Immature natural killer cell (primary cell): ENCODE measurements around the gene KIF23. TPM values are rescaled to one million over a fixed set of nuclear protein-coding genes. Genes with fewer than 3 reads are reported as not detected.
"Not testable (repeated sequence)": the region's sequence is repeated elsewhere in the genome, so short reads cannot be mapped to it uniquely, and the experiment has no call there.

Experiments used
- DNase-seq, 3 donors: peaks; one replicate each; pipeline ENCODE4 v3.0.0; 2022; ENCODE audit warnings: mixed read lengths in 1 of 3
- H3K27ac Mint-ChIP-seq, 6 donors: one replicate each; pipeline ENCODE4 v1.8.0; 2020; ENCODE audit warnings: mixed read lengths in 6 of 6, mild to moderate bottlenecking in 5 of 6, inconsistent platforms in 4 of 6, moderate library complexity in 3 of 6
- H3K27me3 Mint-ChIP-seq, 3 donors: one replicate each; pipeline ENCODE4 v1.8.0; 2020 to 2021; ENCODE audit warnings: low read depth in 3 of 3, mild to moderate bottlenecking in 3 of 3, mixed read lengths in 3 of 3, moderate library complexity in 3 of 3, inconsistent platforms in 1 of 3
- H3K36me3 Mint-ChIP-seq, 3 donors: one replicate each; pipeline ENCODE4 v1.8.0; 2020; ENCODE audit warnings: mixed read lengths in 3 of 3, inconsistent platforms in 2 of 3, mild to moderate bottlenecking in 2 of 3
- H3K4me1 Mint-ChIP-seq, 2 donors: one replicate each; pipeline ENCODE4 v1.8.0; 2020; ENCODE audit warnings: inconsistent platforms in 2 of 2, mild to moderate bottlenecking in 2 of 2, mixed read lengths in 2 of 2, moderate library complexity in 1 of 2
- H3K4me3 Mint-ChIP-seq, 5 donors: one replicate each; pipeline ENCODE4 v1.8.0; 2020; ENCODE audit warnings: mild to moderate bottlenecking in 5 of 5, mixed read lengths in 5 of 5, inconsistent platforms in 3 of 5, moderate library complexity in 3 of 5
- H3K9me3 Mint-ChIP-seq, 6 donors: one replicate each; pipeline ENCODE4 v1.8.0; 2020; ENCODE audit warnings: mild to moderate bottlenecking in 6 of 6, mixed read lengths in 6 of 6, inconsistent platforms in 4 of 6, moderate library complexity in 3 of 6
- polyA plus RNA-seq, 3 donors: library from polyadenylated mRNA; unstranded; fragments of 300-500 nt; fragmentation: Illumina TruSeq; gene quantifications; one replicate each; pipeline ENCODE4 v1.2.3, GENCODE V29; 2021

Gene KIF23
- under 1 TPM in 2 of 3 donors, not detected in 1; 0.36 to 0.81 TPM for polyA plus RNA-seq

DNA sequence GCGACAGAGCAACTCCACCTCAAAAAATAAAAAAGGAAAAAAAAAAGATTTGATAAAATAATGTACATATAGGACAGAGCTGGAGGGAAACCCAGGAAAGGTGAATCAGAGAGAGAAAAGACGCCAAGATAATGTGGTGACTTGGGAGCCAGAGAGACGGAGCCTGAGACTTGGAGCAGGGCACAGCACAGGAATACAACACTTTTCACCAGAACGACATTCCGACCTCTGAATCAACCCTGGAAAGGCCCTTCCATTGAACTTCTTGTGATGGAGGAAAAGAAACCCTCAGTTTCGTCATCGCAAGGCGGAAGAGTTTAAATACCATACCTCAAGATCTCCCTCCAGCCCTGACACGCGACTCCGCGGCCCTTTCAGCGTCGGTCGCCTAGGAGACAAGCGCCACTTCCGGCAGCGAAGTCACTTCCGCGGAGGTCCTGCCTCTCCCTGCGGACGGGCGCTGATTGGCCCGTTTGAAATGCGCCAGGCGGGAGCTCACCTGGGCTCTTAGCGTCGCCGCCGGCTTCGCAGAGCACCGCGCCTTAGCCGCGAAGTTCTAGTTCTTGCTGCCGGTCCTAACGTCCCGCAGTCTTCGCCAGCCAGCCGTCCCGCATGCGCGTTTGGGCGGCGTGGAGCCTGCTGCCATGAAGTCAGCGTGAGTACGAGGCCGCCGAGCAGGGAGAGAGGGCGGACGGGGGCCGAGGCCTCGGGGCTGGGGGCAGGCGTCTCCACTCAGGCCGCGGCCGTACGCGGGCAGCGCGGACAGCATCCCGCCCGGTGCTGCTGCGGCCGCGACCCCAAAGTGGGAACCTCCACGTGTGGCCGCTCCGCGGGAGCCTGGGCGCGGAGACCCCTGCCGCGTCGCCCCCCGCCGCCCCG is at the start of gene KIF23:
TSS of gene KIF23 (plus strand) at position 528 of the 879 bp plus-strand sequence. CDS start at position 645, 117 bp downstream.
- H3K4me3 Mint-ChIP-seq = peak within 1 kb of the TSS; percentile 85 to 92 (median 88)
- H3K9me3 Mint-ChIP-seq = no peaks in the 10 kb centered on the region
- peak within 1 kb of the TSS in 5 of 6 donors; percentile 14 to 82 (median 26) for H3K27ac Mint-ChIP-seq
- DNase-seq = peak; percentile 85 to 87 (median 87)
- H3K27me3 Mint-ChIP-seq = peaks cover 0 to 8% (median 5%) of the 10 kb centered on the region in 3 donors
- H3K36me3 Mint-ChIP-seq = no peaks in the 10 kb centered on the region
- peaks cover 12 to 16% of the 10 kb centered on the region in 2 donors for H3K4me1 Mint-ChIP-seq

GRCh38 chr15:69367236-69367635 is 46.9 kb upstream of the KIF23 start:
- no peak overlapping the region for H3K4me3 Mint-ChIP-seq

DNA sequence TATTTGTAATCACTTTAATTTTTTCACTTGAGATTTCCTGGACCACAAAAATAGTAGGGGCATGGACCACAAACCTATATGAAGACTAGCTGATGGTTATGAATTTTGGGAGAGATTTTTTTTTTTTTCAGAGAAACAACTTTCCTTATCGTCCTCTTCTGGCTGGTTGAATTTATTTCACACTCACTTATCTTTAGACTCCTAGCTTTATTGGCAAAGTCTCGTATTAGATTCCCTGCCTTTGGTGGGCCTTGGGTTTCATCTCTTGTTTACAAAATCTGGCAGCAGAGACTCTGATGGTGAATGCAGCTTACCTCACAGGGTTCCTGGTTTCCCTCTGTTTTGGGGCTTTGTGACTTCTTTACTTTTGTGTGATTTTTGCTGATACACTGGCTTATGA is 44.5 kb upstream of the KIF23 start:
- H3K36me3 Mint-ChIP-seq = no peaks in the 10 kb centered on the region
- H3K4me3 Mint-ChIP-seq = no peak overlapping the region
- H3K9me3 Mint-ChIP-seq = no peaks in the 10 kb centered on the region

More at GRCh38 chr15:69367236-69367635, 46.9 kb upstream of the KIF23 start:
- H3K27me3 Mint-ChIP-seq = peaks cover 2 to 13% (median 3%) of the 10 kb centered on the region in 3 donors
- no peak for DNase-seq
- H3K9me3 Mint-ChIP-seq = no peaks in the 10 kb centered on the region
- no peaks in the 10 kb centered on the region for H3K36me3 Mint-ChIP-seq
- no peak overlapping the region for H3K27ac Mint-ChIP-seq
- H3K4me1 Mint-ChIP-seq = no peaks in the 10 kb centered on the region

DNA sequence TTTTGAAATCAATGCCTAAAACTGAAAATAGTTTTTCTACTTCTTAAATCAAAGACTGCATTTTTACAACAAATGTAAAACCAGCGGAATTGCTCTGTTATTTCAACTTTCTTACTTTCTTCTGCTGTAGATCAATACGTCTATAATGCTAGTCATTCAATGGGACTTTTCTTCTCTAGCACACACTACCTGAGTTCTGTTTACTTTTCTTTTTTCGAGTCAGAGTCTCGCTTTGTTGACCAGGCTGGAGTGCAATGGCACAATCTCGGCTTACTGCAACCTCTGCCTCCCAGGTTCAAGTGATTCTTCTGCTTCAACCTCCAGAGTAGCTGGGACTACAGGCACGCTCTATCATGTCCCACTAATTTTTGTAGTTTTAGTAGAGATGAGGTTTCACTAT is 40.7 kb upstream of the KIF23 start:
- Mint-ChIP-seq H3K27ac (no peak overlapping the region), H3K36me3 (no peaks in the 10 kb centered on the region), H3K9me3 (no peaks in the 10 kb centered on the region), H3K27me3 (peaks cover 3 to 9% (median 8%) of the 10 kb centered on the region in 3 donors), H3K4me3 (no peak overlapping the region), H3K4me1 (no peaks in the 10 kb centered on the region)
- DNase-seq = no peak

More for the DNA sequence above, 44.5 kb upstream of the KIF23 start:
- Mint-ChIP-seq H3K27me3 (peaks cover 3 to 13% (median 6%) of the 10 kb centered on the region in 3 donors), H3K4me1 (no peaks in the 10 kb centered on the region), H3K27ac (no peak overlapping the region)
- no peak for DNase-seq

DNA sequence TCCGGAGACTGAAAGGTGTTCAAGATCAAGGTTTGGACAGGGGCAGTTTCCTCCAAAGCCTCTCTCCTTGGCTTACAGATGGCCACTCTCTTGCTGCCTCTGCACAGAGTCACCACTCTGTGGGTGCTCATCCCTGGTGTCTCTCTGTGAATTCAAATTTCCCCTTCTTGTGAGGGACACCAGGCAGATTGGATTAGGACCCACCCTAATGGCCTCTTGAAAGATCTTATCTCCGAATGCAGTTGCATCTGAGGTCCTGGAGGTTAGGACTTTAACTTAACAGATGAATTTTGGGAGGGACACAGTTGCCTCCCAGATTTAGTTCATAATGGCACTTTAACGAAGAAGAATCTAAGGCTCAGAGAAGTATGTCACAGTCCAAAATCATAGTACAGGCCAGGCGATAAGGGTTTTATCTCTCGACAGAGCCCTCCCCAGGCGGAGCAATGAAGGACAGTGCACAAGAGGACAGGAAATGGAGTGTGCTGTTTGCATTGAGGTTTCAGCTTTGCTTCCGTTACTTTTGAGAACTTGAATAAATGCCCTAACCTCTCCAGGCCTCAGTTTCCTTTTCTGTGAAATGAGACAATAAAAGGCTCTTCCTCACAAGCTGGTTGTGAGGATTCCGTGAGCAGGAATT is 38.9 kb upstream of the KIF23 start:
- H3K27me3 Mint-ChIP-seq = peaks cover 1 to 9% (median 8%) of the 10 kb centered on the region in 3 donors

DNA sequence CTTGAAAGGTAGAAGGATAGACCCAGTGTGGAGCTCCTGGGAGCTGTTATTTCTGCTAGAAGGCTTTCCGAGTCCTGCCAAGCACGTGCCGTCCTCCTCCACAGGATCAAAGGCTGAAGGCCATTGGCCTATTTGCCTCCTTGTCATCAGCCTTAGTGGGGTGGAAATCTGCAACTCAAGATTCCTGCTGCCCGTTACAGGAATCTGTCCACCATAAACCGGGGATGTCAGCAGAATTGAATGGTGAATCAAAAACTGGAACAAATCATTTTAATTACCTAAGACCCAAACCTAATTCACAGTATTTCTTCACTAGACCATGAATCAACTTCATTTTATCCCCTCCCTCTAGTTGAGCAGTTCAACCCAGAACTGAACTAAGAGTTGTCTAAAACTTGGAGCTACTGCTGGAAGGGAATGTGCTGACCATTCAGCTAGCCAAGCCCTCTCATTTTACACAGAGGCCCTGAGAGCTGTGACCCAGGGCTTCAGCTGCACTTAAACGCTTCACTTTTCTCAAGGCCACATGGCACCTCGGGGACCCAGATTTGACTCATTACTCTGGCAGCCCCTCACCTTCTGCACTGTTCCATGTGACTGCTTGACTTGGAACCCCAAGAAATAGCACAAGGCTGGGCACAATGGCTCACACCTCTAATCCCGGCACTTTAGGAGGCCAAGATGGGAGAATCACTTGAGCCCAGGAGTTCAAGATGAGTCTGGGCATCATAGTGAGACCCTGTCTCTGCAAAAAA is 36.8 kb upstream of the KIF23 start:
- Mint-ChIP-seq H3K27ac (no peak overlapping the region), H3K4me1 (no peaks in the 10 kb centered on the region), H3K9me3 (no peaks in the 10 kb centered on the region), H3K27me3 (peaks cover 1 to 8% (median 8%) of the 10 kb centered on the region in 3 donors), H3K36me3 (no peaks in the 10 kb centered on the region), H3K4me3 (no peak overlapping the region)
- DNase-seq = no peak

More for the DNA sequence above, 38.9 kb upstream of the KIF23 start:
- Mint-ChIP-seq H3K9me3 (no peaks in the 10 kb centered on the region), H3K4me1 (no peaks in the 10 kb centered on the region), H3K4me3 (no peak overlapping the region), H3K36me3 (no peaks in the 10 kb centered on the region), H3K27ac (no peak overlapping the region)
- no peak for DNase-seq

- no peak for DNase-seq
- Mint-ChIP-seq H3K27ac (no peak overlapping the region), H3K27me3 (peaks cover 0 to 5% (median 4%) of the 10 kb centered on the region in 3 donors), H3K4me3 (no peak overlapping the region), H3K4me1 (no peaks in the 10 kb centered on the region), H3K36me3 (no peaks in the 10 kb centered on the region), H3K9me3 (no peaks in the 10 kb centered on the region)
Measured at GRCh38 chr15:69380100-69380725, 33.9 kb upstream of the KIF23 start.

DNA sequence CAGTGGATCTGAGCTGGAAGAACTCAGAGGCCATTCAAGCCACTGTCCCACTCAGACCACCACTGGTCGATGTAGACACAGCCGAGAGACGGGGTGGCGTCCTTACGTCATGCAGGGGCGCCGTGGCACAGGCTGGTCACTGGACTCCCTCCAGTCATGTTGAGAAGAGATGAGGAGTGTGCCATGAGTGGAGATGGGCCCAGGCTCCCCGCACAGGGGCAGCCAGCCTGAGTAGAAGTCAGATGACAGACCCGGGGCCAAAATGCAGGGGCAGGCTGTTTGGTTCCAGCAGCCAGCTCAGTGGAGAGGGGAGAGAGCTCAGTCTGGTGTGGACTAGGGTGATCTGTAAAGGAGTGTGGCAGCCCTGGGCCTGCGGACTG is 33.4 kb upstream of the KIF23 start:
- H3K4me1 Mint-ChIP-seq = no peaks in the 10 kb centered on the region
- peaks cover 0 to 5% (median 4%) of the 10 kb centered on the region in 3 donors for H3K27me3 Mint-ChIP-seq
- no peaks in the 10 kb centered on the region for H3K36me3 Mint-ChIP-seq
- no peaks in the 10 kb centered on the region for H3K9me3 Mint-ChIP-seq
- no peak overlapping the region for H3K27ac Mint-ChIP-seq
- no peak overlapping the region for H3K4me3 Mint-ChIP-seq
- DNase-seq = no peak

GRCh38 chr15:69382176-69382575 is 32.0 kb upstream of the KIF23 start:
- not testable (repeated sequence) for DNase-seq, H3K9me3 Mint-ChIP-seq, H3K4me3 Mint-ChIP-seq, H3K27me3 Mint-ChIP-seq, H3K36me3 Mint-ChIP-seq, H3K27ac Mint-ChIP-seq, H3K4me1 Mint-ChIP-seq

DNA sequence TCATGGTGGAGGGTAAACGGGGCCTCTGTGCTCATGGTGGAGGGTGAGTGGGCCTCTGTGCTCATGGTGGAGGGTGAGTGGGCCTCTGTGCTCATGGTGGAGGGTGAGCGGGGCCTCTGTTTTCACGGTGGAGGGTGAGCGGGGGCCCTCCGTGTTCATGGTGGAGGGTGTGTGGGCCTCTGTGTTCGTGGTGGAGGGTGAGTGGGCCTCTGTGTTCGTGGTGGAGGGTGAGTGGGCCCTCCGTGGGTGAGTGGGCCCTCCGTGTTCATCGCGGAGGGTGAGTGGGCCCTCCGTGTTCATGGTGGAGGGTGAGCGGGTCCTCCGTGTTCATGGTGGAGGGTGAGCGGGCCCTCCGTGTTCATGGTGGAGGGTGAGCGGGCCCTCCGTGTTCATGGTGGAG is 30.1 kb upstream of the KIF23 start:
- DNase-seq, H3K27me3 Mint-ChIP-seq, H3K4me1 Mint-ChIP-seq, H3K4me3 Mint-ChIP-seq, H3K9me3 Mint-ChIP-seq, H3K36me3 Mint-ChIP-seq, H3K27ac Mint-ChIP-seq: not testable (repeated sequence)

DNA sequence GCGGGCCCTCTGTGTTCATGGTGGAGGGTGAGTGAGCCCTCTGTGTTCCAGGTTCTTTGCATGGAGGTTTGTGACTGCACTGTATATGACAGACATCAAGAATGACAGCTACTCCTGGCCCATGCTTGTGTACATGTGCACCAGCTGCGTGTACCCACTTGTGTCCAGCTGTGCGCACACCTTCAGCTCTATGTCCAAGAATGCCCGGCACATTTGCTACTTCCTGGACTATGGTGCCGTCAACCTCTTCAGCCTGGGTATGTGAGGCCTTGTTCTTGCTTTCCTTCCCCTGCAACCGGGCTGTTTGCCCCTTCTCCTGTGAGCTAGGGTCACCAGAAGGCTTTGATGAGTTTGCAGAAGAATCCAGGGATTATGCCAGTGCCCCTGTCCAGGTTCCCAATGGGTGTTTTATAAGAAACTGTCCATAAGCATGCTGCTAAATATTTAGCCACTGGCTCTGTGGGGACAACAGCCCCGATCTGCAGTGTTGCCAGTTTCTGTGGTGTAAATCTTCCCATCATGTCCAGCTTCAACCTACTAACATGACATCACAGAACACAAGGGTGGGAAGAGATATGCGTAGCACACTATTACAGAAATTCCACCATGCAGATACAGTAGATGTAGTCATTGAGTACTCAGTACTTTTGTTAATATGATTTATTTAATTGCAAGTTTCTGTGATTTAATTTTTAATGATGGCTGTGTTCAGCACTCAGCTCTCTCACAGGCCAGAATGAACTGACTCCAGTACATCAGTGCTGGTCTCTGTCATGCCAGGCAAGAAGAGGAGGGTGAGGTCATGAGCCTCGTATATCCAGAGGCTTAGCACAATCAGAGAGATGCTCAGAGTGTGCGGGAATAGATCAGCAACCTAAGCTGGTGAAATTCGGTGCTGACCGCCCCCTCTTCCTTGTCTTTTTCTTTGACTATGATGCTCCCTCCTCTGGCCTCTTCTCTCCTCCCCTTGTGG is 29.2 kb upstream of the KIF23 start:
- no peaks in the 10 kb centered on the region for H3K9me3 Mint-ChIP-seq
- H3K27me3 Mint-ChIP-seq = peaks cover 2 to 5% (median 3%) of the 10 kb centered on the region in 3 donors
- no peaks in the 10 kb centered on the region for H3K36me3 Mint-ChIP-seq
- H3K4me3 Mint-ChIP-seq = no peak overlapping the region
- H3K4me1 Mint-ChIP-seq = no peaks in the 10 kb centered on the region
- no peak overlapping the region for H3K27ac Mint-ChIP-seq
- no peak for DNase-seq

GRCh38 chr15:69385831-69386230 is 28.3 kb upstream of the KIF23 start:
- H3K27me3 Mint-ChIP-seq = peaks cover 2 to 3% (median 3%) of the 10 kb centered on the region in 3 donors
- H3K9me3 Mint-ChIP-seq = no peaks in the 10 kb centered on the region
- no peaks in the 10 kb centered on the region for H3K36me3 Mint-ChIP-seq
- H3K4me1 Mint-ChIP-seq = no peaks in the 10 kb centered on the region
- DNase-seq = no peak
- no peak overlapping the region for H3K27ac Mint-ChIP-seq
- no peak overlapping the region for H3K4me3 Mint-ChIP-seq
